ENCODE measurements around the gene MYO7A.

The MYO7A gene

DNA sequence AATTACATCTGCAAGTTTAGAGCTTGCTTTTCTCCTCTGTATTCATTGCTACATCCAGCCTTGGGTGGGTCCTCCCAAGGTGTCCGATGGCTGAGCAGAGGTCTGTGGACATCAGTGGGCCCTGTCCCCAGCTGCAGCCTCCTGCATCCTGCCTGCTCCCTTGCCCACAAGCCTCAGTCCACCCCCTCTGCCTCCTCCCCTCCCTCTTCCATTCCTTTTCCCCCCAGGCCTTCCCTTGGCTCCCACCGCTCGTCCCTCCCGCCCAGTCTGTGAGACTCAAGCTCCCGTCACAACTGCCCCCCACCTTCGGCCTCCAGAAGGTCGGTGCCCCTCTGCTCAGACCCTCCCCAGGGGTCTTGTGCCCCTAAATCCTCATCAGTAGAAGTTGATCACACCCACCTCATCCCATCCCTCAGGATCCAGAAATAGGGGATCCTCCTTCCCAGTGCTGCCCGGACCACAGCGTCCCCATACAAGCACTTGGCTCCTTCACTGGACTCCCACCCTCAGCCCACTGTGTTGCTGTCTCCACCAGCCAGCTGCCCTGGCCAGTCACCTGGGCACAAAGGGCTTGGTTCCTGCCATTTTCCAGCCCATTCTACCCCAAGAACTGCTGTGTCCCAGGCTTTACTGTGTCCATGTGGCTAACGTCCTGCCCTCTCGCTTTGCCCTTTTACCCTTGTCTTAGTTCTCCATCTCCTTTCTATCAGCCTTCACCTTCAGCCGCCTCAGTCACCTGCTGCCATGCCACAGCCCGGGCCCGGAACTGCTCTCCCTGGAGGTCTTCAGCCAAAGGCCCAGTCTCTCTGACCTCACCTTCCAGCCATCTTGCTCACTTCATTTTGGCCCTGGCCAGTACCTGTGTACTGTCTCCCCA lies 27.6 kb upstream of the MYO7A start:
- no peak overlapping the region for H3K4me3 ChIP-seq (ENCODE audit: low read depth, low read length)
- in situ Hi-C loops (cut with HindIII; ENCODE audit: low sequenced_read_pairs), result no loop called here
- no peak for DNase-seq (ENCODE audit: low read depth)
- TF ChIP-seq, protein P1, sequence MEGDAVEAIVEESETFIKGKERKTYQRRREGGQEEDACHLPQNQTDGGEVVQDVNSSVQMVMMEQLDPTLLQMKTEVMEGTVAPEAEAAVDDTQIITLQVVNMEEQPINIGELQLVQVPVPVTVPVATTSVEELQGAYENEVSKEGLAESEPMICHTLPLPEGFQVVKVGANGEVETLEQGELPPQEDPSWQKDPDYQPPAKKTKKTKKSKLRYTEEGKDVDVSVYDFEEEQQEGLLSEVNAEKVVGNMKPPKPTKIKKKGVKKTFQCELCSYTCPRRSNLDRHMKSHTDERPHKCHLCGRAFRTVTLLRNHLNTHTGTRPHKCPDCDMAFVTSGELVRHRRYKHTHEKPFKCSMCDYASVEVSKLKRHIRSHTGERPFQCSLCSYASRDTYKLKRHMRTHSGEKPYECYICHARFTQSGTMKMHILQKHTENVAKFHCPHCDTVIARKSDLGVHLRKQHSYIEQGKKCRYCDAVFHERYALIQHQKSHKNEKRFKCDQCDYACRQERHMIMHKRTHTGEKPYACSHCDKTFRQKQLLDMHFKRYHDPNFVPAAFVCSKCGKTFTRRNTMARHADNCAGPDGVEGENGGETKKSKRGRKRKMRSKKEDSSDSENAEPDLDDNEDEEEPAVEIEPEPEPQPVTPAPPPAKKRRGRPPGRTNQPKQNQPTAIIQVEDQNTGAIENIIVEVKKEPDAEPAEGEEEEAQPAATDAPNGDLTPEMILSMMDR (IDR thresholded peaks at IDR 0.05; ENCODE audit: low read depth, low read length, missing control alignments), result no peak

DNA sequence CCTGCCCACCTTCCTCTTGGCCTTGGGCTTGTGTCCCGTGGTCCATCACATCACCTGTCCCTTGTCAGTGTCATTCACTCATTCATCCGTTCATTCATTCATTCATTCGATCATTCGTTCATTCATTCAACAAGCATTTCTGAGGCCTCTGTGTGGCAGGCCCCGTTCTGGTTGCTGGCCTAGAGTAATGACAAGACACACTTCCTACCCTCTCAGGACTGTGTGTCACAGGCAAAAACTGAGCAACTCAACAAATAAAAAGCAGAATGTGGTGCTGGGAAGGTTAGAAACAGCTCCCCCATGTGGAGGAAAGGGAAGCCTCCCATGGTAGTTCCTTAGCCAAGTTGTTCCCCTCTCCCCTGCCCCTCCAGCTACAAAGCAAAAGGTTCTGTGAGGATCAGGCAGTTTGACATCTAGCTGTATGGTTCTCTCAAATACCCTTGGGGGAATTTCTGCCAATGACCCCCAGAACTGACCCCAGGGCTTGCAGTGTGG lies 27.0 kb upstream of the MYO7A start:
- TF ChIP-seq, protein P1 (IDR thresholded peaks at IDR 0.05; ENCODE audit: low read depth, low read length, missing control alignments), result peak; percentile 60
- H3K4me3 ChIP-seq (ENCODE audit: low read depth, low read length), result no peak overlapping the region
- no peak for DNase-seq (ENCODE audit: low read depth)
- in situ Hi-C loops (cut with HindIII; ENCODE audit: low sequenced_read_pairs), result no loop called here

DNA sequence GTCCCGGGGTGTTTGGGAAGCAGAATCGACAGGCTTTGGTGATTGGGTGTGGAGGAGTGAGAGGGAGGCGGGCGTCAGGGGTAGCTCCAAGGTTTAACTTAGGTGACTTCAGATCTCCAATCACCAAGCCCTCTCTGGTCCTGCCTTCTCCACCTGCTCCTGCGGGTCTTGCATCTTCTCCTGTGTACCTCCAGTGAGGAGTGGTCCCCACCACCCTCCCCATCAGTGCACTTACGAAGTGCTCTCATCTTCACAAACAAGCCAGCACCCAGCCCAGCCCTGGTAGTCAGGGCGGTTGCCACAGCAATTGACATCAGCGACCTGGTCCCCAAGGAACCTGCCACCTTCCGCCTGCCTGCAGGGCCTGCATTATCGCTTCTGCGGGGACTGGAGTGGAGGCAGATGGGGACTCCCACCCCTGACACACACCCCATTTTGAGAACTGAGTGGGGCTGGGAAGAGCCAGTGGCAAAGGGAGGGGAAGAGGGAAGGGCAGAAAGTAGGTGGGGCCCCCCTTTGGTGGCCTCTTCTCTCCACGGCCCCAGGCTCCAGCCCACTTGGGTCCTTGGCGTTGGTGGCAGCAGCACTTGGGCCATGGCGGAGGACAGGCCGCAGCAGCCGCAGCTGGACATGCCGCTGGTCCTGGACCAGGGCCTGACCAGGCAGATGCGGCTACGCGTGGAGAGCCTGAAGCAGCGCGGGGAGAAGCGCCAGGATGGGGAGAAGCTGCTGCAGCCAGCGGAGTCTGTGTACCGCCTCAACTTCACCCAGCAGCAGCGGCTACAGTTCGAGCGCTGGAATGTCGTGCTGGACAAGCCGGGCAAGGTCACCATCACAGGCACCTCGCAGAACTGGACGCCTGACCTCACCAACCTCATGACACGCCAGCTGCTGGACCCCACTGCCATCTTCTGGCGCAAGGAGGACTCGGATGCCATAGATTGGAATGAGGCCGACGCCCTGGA lies 25.5 kb upstream of the MYO7A start, which contains the start of gene OMP:
Gene OMP (plus strand): TSS at position 595 of the 965 bp plus-strand sequence. CDS start 0 bp downstream, at position 595.
- TF ChIP-seq, protein P1 (IDR thresholded peaks at IDR 0.05; ENCODE audit: low read depth, low read length, missing control alignments), result no peak
- in situ Hi-C loops (cut with HindIII; ENCODE audit: low sequenced_read_pairs), result no loop called here
- H3K4me3 ChIP-seq (ENCODE audit: low read depth, low read length), result no peak within 1 kb of the TSS
- DNase-seq (ENCODE audit: low read depth), result no peak

DNA sequence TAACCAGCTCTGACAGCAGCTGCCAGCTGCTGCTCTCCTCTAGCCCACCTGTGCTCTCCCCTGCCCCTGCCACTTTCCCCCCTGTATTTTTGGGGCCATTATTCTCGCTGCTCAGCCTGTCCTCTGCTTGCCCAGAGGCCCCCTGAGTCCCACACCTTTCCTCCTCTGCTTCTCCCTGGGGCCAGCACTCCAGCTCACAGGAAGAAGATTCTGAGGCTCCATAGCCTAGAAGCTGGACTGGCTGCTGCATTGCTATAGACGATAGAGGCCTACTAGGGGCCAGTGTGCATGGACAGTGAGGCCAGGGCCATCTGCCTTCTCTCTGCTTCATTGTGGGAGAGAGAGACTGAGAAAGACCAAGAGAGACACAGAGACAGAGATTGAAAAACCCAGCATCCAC lies 24.7 kb upstream of the MYO7A start:
- no peak overlapping the region for H3K4me3 ChIP-seq (ENCODE audit: low read depth, low read length)
- DNase-seq (ENCODE audit: low read depth), result no peak
- in situ Hi-C loops (cut with HindIII; ENCODE audit: low sequenced_read_pairs), result no loop called here
- TF ChIP-seq, protein P1 (IDR thresholded peaks at IDR 0.05; ENCODE audit: low read depth, low read length, missing control alignments), result no peak

DNA sequence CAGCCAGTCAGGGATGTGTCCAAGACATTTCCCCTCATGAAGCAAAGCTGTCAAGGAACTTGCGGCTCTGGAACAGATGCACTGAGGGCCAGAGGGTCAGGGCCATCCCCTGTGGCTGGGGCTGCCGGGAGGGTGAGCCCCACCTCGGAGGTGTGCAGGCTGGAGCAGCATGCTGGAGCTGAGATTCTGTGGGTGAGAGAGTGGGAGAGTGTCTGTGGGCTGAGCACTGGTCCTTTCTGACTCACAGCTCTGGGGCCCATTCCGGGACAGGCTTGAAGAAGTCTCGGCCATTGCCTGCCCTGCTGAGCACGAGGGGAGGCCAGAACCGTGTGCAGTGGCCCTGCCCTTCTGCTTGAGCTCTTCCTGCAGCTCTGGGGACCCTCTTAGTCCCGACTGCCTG lies 23.3 kb upstream of the MYO7A start:
- H3K4me3 ChIP-seq (ENCODE audit: low read depth, low read length), result no peak overlapping the region
- in situ Hi-C loops (cut with HindIII; ENCODE audit: low sequenced_read_pairs), result no loop called here
- TF ChIP-seq, protein P1 (IDR thresholded peaks at IDR 0.05; ENCODE audit: low read depth, low read length, missing control alignments), result no peak
- no peak for DNase-seq (ENCODE audit: low read depth)

DNA sequence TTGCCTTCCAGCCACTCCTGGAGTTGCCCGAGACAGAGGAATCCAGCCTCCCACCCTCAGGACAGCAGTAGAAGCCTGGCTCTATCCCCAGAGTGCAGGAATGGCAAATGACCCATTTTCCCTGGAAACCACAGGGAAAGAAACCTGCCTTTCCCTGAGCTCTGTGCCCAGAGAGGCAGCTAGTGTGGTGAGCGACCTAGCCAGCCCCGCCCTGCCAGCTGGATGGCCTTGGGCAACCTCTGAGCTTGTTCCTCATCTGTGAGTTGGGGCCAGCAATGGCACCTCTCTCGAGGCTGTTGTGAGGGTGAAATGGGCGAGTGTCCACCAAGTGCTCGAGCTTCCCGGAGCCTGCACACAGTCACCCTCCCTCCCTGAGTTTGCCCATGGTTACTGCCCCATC lies 21.7 kb upstream of the MYO7A start:
- in situ Hi-C loops (cut with HindIII; ENCODE audit: low sequenced_read_pairs), result no loop called here
- no peak for DNase-seq (ENCODE audit: low read depth)

More for the DNA sequence above, 21.7 kb upstream of the MYO7A start:
- TF ChIP-seq, protein P1 (IDR thresholded peaks at IDR 0.05; ENCODE audit: low read depth, low read length, missing control alignments), result no peak
- no peak overlapping the region for H3K4me3 ChIP-seq (ENCODE audit: low read depth, low read length)

Data from astrocyte of the cerebellum (primary cell).